Measurements from ENCODE around the gene COL20A1. TPM values are rescaled to one million over a fixed set of nuclear protein-coding genes. Genes with fewer than 3 reads are reported as not detected.

Gene COL20A1
- total RNA-seq, 1 experiment from 2014 or later: 0.33 TPM

GRCh38 chr20:63347081-63347741, 54.2 kb downstream of the COL20A1 start:
- DNase-seq (ENCODE audit: low spot score): no peak

GRCh38 chr20:63347950-63348827, 55.2 kb downstream of the COL20A1 start:
- no peak for DNase-seq (ENCODE audit: low spot score)

DNA sequence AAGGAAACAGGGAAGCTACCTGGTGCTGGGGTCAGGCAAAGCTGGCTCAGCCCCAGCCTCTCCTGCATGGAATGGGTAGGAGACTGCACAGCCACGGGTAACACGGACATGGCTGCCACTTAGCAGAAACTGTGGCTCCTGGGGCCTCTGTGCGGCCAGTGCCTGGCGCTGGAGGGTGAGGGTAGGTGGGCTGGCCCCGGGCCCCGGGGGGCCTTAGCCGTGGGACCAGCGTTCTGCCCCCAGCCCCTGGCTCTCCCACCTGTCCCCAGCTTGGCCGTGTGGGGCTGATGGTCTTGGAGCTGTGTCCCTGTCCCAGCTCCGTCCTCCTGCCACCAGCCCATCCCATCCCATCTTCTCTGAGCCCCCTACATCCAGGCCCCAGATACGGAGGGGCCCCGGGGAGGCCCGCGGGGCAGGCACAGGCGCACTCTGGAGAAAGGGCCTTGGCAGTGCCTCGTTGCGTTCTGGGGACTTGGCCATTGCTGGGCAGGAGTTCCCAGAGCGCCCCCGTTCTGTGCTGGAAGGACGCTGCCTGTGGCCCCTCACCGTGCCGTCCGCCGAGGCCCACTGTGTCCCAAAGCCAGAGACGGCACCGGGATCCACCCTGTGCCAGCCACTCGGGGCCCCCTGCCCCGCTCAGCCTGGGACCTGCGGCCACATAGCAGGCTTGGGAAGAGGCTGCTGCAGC, 56.0 kb downstream of the COL20A1 start:
- no peak for DNase-seq (ENCODE audit: low spot score)

GRCh38 chr20:63349516-63349895, 56.5 kb downstream of the COL20A1 start:
- DNase-seq (ENCODE audit: low spot score): no peak

- DNase-seq (ENCODE audit: low spot score): no peak
Measured at GRCh38 chr20:63350196-63350595, 57.2 kb downstream of the COL20A1 start.

DNA sequence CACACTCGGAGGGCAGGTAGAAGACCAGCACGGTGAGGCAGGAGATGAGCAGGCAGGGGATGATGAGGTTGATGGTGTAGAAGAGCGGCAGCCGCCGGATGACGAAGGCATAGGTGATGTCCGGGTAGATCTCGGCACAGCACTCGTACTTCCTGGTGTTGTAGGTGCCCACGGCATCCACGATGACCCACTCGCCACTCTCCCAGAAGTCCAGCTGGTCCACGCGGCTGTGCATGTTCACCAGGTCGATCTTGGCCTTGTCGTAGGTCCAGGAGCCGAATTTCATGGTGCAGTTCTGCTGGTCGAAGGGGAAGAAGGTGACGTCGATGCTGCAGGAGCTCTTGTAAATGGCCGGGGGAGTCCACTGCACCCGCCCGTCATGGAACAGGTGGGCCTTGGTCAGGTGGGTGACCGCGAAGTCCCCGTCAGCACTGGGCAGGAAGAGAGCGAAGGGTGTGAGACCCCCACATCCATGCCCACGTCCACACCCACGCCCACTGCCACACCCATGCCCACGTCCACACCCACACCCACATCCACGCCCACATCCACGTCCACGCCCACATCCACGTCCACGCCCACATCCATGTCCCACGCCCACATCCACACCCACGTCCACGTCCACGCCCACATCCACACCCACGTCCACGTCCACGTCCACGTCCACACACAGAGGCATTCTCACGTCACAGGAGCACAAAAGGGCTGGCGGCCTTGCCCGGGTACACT, 57.8 kb downstream of the COL20A1 start:
- DNase-seq (ENCODE audit: low spot score): no peak

DNA sequence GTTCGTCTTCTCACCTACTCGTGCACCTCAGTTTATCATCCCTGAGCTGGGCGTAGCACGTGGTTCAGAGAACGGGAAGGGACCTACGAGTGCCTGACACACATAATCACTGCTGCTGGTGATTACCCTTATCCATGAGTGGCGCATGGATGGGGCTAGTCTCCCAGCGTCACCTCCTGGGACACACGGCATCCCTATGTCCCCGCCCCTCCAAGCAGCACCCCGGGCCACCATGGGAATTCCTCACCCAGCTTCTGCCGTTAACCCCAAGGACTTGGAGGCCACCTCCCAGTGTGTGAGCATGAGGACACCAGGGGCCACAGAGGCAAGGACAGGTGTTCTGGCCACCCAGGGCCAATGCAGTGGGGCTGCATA, 58.3 kb downstream of the COL20A1 start:
- no peak for DNase-seq (ENCODE audit: low spot score)

DNA sequence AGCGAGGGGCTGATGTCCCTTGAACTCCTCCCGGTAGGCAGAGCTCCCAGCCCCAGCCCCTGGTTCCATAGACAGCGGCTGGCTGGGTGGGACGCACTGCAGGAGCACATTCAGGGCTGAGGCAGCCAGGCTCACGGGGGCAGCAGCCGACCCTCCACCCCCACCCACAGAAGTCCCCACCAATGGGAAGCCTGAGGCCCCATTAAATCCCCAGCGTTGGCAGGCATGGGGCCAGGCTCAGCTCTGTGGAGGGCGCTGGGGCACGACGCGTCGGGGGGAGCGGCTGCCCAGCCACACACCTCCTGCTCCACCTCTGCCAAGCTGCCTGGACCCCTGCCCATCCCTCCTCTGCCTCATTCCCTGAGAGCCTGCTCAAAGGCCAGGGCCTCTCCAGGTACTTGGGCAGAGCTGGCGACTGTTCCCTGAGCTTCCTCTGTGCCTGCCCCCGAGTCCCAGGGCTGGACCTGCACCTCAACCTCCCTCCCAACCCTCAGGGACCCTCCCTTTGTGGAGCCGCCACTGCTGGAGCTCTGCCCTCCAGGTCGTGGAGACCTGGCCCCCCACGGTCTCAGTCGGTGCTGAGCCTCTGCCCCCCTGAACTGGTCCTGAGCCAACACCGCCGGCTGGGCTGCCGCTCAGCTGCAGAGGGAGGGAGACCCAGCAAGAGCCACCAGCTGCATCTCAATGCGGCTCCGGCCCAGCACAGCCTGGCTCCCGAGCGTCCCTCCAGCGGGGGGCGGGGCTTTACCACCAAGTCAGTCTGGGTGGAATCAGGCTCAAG, 59.0 kb downstream of the COL20A1 start:
- no peak for DNase-seq (ENCODE audit: low spot score)

DNA sequence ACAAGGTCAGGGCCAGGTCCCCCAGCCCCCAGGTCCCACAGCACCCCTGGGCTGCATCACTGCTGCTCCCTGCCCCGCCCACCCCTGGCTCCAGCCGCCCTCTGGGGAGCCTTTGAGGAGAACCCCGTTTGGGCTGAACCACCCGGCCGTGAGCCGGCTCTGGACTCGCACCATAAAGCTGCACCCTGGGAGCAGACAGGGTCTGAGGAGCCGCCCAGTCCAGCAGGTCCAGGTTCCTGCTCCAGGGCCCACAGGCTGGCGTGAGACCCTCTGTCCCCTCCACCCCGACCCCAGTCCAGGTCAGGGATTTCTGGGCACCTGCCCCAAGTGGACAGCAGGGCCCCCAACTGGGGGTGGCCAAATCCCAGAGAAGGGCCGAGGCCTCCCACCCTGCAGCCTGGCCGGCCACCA, 59.8 kb downstream of the COL20A1 start:
- no peak for DNase-seq (ENCODE audit: low spot score)

- DNase-seq (ENCODE audit: low spot score): no peak
Measured at GRCh38 chr20:63354636-63355350, 61.8 kb downstream of the COL20A1 start.

- DNase-seq (ENCODE audit: low spot score): no peak
Measured at GRCh38 chr20:63355781-63356295, 62.9 kb downstream of the COL20A1 start.

- DNase-seq (ENCODE audit: low spot score): no peak
Measured at GRCh38 chr20:63356511-63356910, 63.5 kb downstream of the COL20A1 start.

DNA sequence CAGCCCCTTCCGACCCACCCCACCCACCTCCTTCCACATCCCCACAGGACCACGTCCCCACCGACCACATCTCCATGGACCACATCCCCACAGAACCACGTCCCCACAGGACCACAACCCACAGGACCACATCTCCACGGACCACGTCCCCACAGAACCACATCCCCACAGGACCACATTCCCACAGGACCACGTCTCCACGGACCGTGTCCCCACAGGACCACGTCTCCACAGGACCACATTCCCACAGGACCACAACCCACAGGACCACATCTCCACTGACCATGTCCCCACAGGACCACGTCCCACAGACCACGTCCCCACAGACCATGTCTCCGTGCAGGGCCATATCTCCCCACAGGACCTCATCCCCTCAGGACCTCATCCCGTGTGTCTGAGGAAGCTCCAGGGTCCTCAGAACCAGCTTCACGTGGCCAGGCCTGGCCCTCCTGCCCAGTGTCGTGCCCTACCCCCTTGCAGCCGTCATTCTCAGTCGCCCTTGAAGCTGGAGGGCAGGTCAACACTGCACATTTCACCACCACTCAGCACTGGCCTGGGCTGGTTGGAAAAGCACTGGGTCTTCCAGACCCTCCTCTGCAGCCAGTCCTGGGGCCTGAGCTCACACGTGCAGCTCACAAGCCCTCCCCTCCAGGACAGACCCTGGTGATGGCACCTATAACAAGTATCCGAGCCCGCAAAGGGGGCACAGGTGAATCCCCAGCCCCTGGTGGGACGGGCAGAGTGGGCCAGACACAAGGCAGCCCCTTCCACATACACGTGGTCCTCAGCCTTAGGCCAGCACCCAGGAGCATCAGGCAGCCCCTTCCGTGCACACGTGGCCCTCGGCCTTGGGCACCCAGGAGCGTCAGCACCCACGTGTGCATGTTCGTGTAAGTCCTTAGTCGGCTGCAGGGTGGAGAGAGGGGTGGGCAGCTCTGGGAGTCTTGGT, 64.2 kb downstream of the COL20A1 start:
- no peak for DNase-seq (ENCODE audit: low spot score)

GRCh38 chr20:63357921-63358905, 65.2 kb downstream of the COL20A1 start:
- DNase-seq (ENCODE audit: low spot score): no peak

- DNase-seq (ENCODE audit: low spot score): no peak
Measured at GRCh38 chr20:63359164-63359934, 66.4 kb downstream of the COL20A1 start.

DNA sequence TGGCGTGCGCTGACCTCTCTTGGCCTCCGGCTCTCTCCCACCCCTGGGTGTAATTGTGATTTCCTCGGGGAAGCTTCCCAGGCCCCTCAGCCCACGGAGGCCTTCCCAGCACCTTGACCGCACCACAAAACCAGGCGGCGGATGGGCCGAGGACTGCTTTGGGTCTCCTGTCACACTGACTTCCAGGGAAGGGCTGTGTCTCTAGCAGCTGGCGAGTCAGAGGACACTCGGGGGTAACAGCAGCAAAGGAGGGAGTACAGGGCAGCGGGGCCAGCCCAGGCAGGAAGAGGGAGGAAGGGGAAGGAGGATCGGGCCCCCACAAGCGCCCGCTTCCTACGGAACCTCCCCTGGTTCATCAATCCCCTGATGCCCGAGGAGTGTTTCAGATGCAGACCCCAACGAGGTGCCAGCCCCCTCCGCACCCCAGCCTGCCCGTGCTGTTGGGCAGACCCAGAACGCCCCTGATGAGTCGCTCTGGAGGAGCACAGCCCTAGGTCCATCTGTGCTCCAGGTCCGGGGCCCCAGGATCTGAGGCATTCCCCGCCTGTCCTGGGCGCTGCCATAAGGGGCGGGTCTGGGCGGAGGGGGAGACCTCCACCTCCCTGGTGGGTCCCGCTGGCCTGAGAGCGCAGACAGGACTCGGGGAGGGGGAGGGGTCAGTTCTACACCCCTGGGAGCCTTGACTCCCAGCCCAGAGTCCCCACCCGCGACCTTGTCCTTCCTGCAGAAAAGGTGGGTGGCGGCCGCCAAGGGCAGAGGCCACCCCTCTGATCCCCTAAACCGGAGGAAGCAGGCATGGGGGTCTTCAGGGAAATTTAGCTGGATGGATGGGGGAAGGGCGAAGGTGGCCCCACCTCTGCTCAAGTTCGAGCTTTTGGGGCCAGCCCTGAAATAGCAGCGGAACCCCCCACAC, 67.2 kb downstream of the COL20A1 start:
- no peak for DNase-seq (ENCODE audit: low spot score)

All from HT-29 (cell line).